Sigmoid colon (tissue), 7 donors: Measurements from ENCODE around the gene TMSB10. TPM values are rescaled to one million over a fixed set of nuclear protein-coding genes. Genes with fewer than 3 reads are reported as not detected.
"Not testable (repeated sequence)": the region's sequence is repeated elsewhere in the genome, so short reads cannot be mapped to it uniquely, and the experiment has no call there.

ENCODE experiments used
- DNase-seq: peaks from one replicate; pipeline ENCODE4 v3.0.0-alpha.2; 2019
- H3K27ac ChIP-seq, 4 donors: fragments of 200-600 bp; sonication (generic); one replicate each; pipeline ENCODE4 v1.5.1; 2016 to 2019; ENCODE audit warnings: mild to moderate bottlenecking in 1 of 4
- H3K27me3 ChIP-seq, 3 donors: fragments of 200-600 bp; sonication (generic); one replicate each; pipeline ENCODE4 v1.5.1; 2019; ENCODE audit warnings: mild to moderate bottlenecking in 1 of 3
- H3K36me3 ChIP-seq, 4 donors: fragments of 200-600 bp; sonication (generic); one replicate each; pipeline ENCODE4 v1.5.1; 2016 to 2019
- H3K4me1 ChIP-seq, 4 donors: fragments of 200-600 bp; sonication (generic); one replicate each; pipeline ENCODE4 v1.5.1; 2017 to 2019
- H3K4me3 ChIP-seq, 4 donors: fragments of 200-600 bp; sonication (generic); one replicate each; pipeline ENCODE4 v1.5.1; 2017 to 2019; ENCODE audit warnings: mild to moderate bottlenecking in 2 of 4, moderate library complexity in 1 of 4
- H3K9me3 ChIP-seq, 4 donors: fragments of 200-600 bp in 3 of 4; sonication (generic) in 3 of 4; one replicate each; pipeline versions ENCODE4 v1.5.1 to v1.6.1; 2013 to 2019
- EP300 ChIP-seq, 4 donors: sonication (generic); formaldehyde crosslinking; IDR thresholded peaks; one replicate each; pipeline ENCODE4 v1.6.1; 2017; ENCODE audit warnings: antibody characterized with exemption in 4 of 4
- POLR2A ChIP-seq, 2 donors: fragments of 450-650 bp; IDR thresholded peaks; one replicate each; pipeline ENCODE4 v1.6.1; 2016; ENCODE audit warnings: antibody characterized with exemption in 2 of 2, mild to moderate bottlenecking in 2 of 2, moderate library complexity in 2 of 2
- POLR2AphosphoS5 ChIP-seq, 4 donors: sonication (generic); formaldehyde crosslinking; IDR thresholded peaks; one replicate each; pipeline ENCODE4 v1.6.1; 2017; ENCODE audit warnings: antibody characterized with exemption in 4 of 4
- WGBS, 2 donors: extraction: QIAGEN DNeasy Blood & Tissue Kit; methylation state at CpG; one replicate each; pipeline ENCODE4 v1.1.7; 2013; 5-methylcytosine and 5-hydroxymethylcytosine counted together
- intact Hi-C: fragments of 100-400 bp; cut with DNase I; formaldehyde crosslinking; loops from one replicate; pipeline ENCODE4 v1.15.1; 2023
- polyA plus RNA-seq, 3 donors: library from polyadenylated mRNA; stranded (reverse); fragments of 200-250 nt; gene quantifications; one replicate each; pipeline ENCODE4 v1.2.3, GENCODE V29; 2013
- total RNA-seq, 4 donors: library from RNA; depleted of rRNA; stranded (reverse); fragments of >200 nt; gene quantifications; one replicate each; pipeline ENCODE4 v1.1.0, GENCODE V29; 2016
- TF ChIP-seq, protein P1 (sequence below), 4 experiments: fragments of 450-650 bp in 3 of 4; fragments of 200-600 bp in 1 of 4; IDR thresholded peaks; one replicate each; pipeline ENCODE4 v1.5.1; 2016 to 2019; ENCODE audit warnings: antibody characterized with exemption in 4 of 4, mild to moderate bottlenecking in 3 of 4, moderate library complexity in 2 of 4
- donor health status: healthy with polysubstance abuse.
- donor health status: Bipolar disorder and iron deficiency.
- donor health status: healthy.

Gene TMSB10
- total and polyA plus RNA-seq, 7 donors: 1,887 to 4,314 (median 2,459) TPM

DNA sequence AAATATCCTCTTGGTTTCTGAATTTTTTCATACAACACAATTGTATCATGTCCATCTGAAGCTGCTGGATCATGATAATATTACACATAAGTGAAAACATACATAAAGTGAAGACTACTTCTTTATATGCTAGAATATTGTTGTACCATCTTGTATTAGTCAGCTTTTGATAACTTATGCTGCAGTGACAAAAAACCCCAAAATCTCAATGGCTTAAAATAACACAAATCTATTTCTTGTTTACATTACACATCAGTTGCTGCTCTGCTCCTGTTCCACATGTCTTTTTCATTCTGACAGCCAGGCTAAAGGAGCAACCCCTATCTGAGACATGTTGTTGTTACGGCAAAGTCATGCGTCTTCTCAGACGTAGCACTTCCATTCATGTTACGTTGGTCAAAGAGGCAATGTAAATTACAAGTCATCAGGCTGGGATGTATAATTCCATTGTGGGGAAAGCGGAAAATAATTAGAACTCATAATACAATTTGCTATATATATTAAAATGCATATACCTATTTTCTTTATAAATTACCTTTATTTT is 5.8 kb downstream of the TMSB10 start:
- no peak for DNase-seq
- no peak overlapping the region for H3K4me3 ChIP-seq
- TF ChIP-seq POLR2A (IDR thresholded peaks at IDR 0.05): no peak
- TF ChIP-seq EP300 (IDR thresholded peaks at IDR 0.05): no peak
- no peak for TF ChIP-seq POLR2AphosphoS5 (IDR thresholded peaks at IDR 0.05)
- TF ChIP-seq, protein P1, sequence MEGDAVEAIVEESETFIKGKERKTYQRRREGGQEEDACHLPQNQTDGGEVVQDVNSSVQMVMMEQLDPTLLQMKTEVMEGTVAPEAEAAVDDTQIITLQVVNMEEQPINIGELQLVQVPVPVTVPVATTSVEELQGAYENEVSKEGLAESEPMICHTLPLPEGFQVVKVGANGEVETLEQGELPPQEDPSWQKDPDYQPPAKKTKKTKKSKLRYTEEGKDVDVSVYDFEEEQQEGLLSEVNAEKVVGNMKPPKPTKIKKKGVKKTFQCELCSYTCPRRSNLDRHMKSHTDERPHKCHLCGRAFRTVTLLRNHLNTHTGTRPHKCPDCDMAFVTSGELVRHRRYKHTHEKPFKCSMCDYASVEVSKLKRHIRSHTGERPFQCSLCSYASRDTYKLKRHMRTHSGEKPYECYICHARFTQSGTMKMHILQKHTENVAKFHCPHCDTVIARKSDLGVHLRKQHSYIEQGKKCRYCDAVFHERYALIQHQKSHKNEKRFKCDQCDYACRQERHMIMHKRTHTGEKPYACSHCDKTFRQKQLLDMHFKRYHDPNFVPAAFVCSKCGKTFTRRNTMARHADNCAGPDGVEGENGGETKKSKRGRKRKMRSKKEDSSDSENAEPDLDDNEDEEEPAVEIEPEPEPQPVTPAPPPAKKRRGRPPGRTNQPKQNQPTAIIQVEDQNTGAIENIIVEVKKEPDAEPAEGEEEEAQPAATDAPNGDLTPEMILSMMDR (IDR thresholded peaks at IDR 0.05): no peak
- no peaks in the 10 kb centered on the region for H3K27me3 ChIP-seq
- intact Hi-C loops: no loop called here
- H3K4me1 ChIP-seq: peaks cover 0 to 14% (median 4%) of the 10 kb centered on the region in 4 donors
- no peak overlapping the region for H3K27ac ChIP-seq
- no peaks in the 10 kb centered on the region for H3K9me3 ChIP-seq
- 97 to 98% methylated on average over 5 of the region's 5 CpGs for WGBS, 2 donors
- no peaks in the 10 kb centered on the region for H3K36me3 ChIP-seq

- 28 to 71% methylated on average over 4 of the region's 4 CpGs for WGBS, 2 donors
- TF ChIP-seq, protein P1 (IDR thresholded peaks at IDR 0.05): no peak
- no peak for TF ChIP-seq POLR2AphosphoS5 (IDR thresholded peaks at IDR 0.05)
- TF ChIP-seq POLR2A (IDR thresholded peaks at IDR 0.05): no peak
- no peak for TF ChIP-seq EP300 (IDR thresholded peaks at IDR 0.05)
- Histone ChIP-seq H3K27me3 (no peaks in the 10 kb centered on the region), H3K4me1 (no peaks in the 10 kb centered on the region), H3K9me3 (no peaks in the 10 kb centered on the region), H3K4me3 (no peak overlapping the region), H3K36me3 (no peaks in the 10 kb centered on the region), H3K27ac (no peak overlapping the region)
- DNase-seq: no peak
- intact Hi-C loops: no loop called here
These were observed 7.5 kb downstream of the TMSB10 start for GRCh38 chr2:84912984-84913383.

DNA sequence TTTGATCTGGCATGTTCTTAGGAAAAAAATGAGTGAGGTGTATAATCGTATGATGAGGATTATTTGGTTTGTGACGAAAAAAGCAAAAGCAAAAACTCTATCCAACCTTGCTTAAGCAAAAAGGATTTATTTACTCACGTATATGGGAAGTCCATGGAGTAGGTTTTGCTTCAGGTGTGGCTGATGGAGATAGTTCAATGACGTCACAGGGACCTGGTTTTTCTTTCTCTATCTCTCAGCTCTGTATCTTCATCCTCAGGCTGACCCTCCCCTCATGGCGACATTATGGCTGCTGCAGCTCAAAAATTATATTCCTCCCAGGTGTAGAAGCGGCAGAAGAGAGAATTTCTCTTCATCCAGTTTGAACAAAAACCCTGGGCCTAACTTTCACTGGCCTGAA is 8.9 kb downstream of the TMSB10 start:
- Histone ChIP-seq H3K36me3 (no peaks in the 10 kb centered on the region), H3K4me3 (no peak overlapping the region), H3K27me3 (no peaks in the 10 kb centered on the region), H3K27ac (no peak overlapping the region), H3K4me1 (no peaks in the 10 kb centered on the region), H3K9me3 (no peaks in the 10 kb centered on the region)
- TF ChIP-seq POLR2A (IDR thresholded peaks at IDR 0.05) (no peak), POLR2AphosphoS5 (IDR thresholded peaks at IDR 0.05) (no peak), EP300 (IDR thresholded peaks at IDR 0.05) (no peak)
- TF ChIP-seq, protein P1 (IDR thresholded peaks at IDR 0.05): no peak
- WGBS, 2 donors: 94% methylated on average over 6 of the region's 6 CpGs
- no peak for DNase-seq
- intact Hi-C loops: no loop called here

- H3K9me3 ChIP-seq, H3K27ac ChIP-seq, intact Hi-C loops, H3K36me3 ChIP-seq, H3K27me3 ChIP-seq, DNase-seq, H3K4me3 ChIP-seq: not testable (repeated sequence)
- peaks cover 0 to 11% (median 6%) of the 10 kb centered on the region in 4 donors for H3K4me1 ChIP-seq
- WGBS, 2 donors: 98% methylated on average over 24 of the region's 24 CpGs
These were observed 10.2 kb downstream of the TMSB10 start for GRCh38 chr2:84915675-84916074.

GRCh38 chr2:84917821-84918220 is 12.4 kb downstream of the TMSB10 start:
- H3K36me3 ChIP-seq, H3K9me3 ChIP-seq, DNase-seq, intact Hi-C loops, H3K27me3 ChIP-seq, H3K27ac ChIP-seq, H3K4me3 ChIP-seq: not testable (repeated sequence)
- H3K4me1 ChIP-seq: peaks cover 0 to 11% (median 6%) of the 10 kb centered on the region in 4 donors
- WGBS, 2 donors: 84 to 96% methylated on average over 5 of the region's 5 CpGs

DNA sequence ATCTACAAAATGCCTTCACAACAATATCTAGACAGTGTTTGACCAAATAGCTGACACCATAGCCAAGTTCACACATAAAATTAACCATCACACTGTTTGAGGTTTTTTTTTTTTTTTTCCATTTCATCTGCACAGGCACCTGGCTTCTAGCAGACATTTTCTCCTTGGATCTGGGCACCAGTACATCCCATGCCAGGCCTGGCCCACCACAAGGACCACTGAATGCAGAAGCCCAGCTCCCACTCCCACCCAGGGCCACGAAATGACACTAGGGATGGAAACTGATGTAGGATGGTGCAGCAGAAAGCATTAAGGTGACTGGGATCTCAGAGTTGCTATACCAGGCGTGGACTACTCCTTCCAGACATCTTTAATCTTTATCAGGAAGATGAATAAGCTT is 13.0 kb downstream of the TMSB10 start:
- TF ChIP-seq POLR2AphosphoS5 (IDR thresholded peaks at IDR 0.05) (no peak), POLR2A (IDR thresholded peaks at IDR 0.05) (no peak), EP300 (IDR thresholded peaks at IDR 0.05) (no peak)
- TF ChIP-seq, protein P1 (IDR thresholded peaks at IDR 0.05): no peak
- DNase-seq: no peak
- Histone ChIP-seq H3K36me3 (no peaks in the 10 kb centered on the region), H3K27ac (no peak overlapping the region), H3K4me3 (no peak overlapping the region), H3K4me1 (peaks cover 0 to 11% (median 6%) of the 10 kb centered on the region in 4 donors), H3K27me3 (no peaks in the 10 kb centered on the region), H3K9me3 (no peaks in the 10 kb centered on the region)
- 89 to 92% methylated on average over 2 of the region's 2 CpGs for WGBS, 2 donors
- intact Hi-C loops: no loop called here
